Measurements from ENCODE around the gene DLG2. TPM values are rescaled to one million over a fixed set of nuclear protein-coding genes. Genes with fewer than 3 reads are reported as not detected.

Gene DLG2
- total RNA-seq, 1 experiment from 2014 or later: 17.5 TPM

GRCh38 chr11:84722583-84723108 is 904.5 kb downstream of the DLG2 start:
- POLR2A ChIA-PET: no interaction called here
- Mint-ChIP-seq H3K4me3 (peak overlapping the region; percentile 7; the same call in 1 of the 2 replicates), H3K27ac (no peak overlapping the region)

More at GRCh38 chr11:84722583-84723108, 904.5 kb downstream of the DLG2 start:
- H3K36me3 Mint-ChIP-seq: no peaks in the 10 kb centered on the region
- CTCF ChIA-PET: interaction anchor here (0.6 to 1.4 kb wide), 6 partner anchors 58 to 867 kb away, joined by 3 to 13 read pairs (median 4); no protein-coding TSS in a partner anchor
- H3K9me3 Mint-ChIP-seq: no peaks in the 10 kb centered on the region
- DNase-seq (ENCODE audit: low spot score) (peak; percentile 39), ATAC-seq (peak; percentile 37)
- peaks cover 20% of the 10 kb centered on the region for H3K27me3 Mint-ChIP-seq (ENCODE audit: low read depth)
- no peak for TF ChIP-seq RELA (CRISPR knock-in tag; IDR thresholded peaks at IDR 0.05; ENCODE audit: borderline replicate concordance)
- no peak for TF ChIP-seq STAT6 (CRISPR knock-in tag; conservative IDR thresholded peaks at IDR 0.05; ENCODE audit: low read depth)
- TF ChIP-seq AR (CRISPR knock-in tag; IDR thresholded peaks at IDR 0.05): no peak
- TF ChIP-seq SP1 (CRISPR knock-in tag; conservative IDR thresholded peaks at IDR 0.05): no peak
- TF ChIP-seq MAX (CRISPR knock-in tag; IDR thresholded peaks at IDR 0.05): no peak
- peak; percentile 26; the same call in 1 of the 2 replicates for TF ChIP-seq CTCF (IDR thresholded peaks at IDR 0.05)
- no peak for TF ChIP-seq E2F4 (CRISPR knock-in tag; IDR thresholded peaks at IDR 0.05; ENCODE audit: borderline replicate concordance, low read depth)
- H3K4me1 Mint-ChIP-seq: peaks cover 35% of the 10 kb centered on the region

Measured in WTC11 (cell line).